Skeletal muscle cell (primary cell): ENCODE data around the gene POU4F2.
"Not testable (repeated sequence)": the region's sequence is repeated elsewhere in the genome, so short reads cannot be mapped to it uniquely, and the experiment has no call there.

ENCODE experiments used
- DNase-seq: peaks from one replicate; pipeline ENCODE4 v3.0.0-alpha.2; 2010; ENCODE audit warnings: low read depth
- H3K4me3 ChIP-seq: 2 replicates; pipeline ENCODE4 v1.5.1; 2011; ENCODE audit warnings: low read depth, mild to moderate bottlenecking, control low read depth, low read length, moderate library complexity

The POU4F2 gene

DNA sequence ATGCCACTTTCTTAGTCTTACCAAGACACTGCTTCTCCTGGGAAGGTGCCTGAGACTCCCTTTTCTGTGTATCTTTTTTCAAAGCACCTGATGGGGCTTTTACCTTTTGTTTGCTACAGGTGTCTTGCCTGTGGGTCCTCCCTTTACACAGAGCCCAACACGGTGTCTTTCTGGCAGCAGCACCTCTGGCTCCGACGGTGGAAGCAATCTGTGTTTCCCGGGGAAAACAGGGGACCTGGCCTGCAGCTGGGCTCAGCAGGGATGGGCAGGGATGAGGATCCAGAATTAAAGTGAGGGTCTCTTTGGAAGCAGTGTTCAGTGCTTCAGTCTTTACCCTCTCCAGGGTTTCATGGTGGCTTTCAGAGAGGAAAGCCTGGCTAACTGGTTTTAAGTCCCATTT is 11.3 kb downstream of the POU4F2 start:
- no peak for DNase-seq
- no peak overlapping the region for H3K4me3 ChIP-seq

- DNase-seq: no peak
- H3K4me3 ChIP-seq: peak overlapping the region; percentile 47
These were observed 16.2 kb downstream of the POU4F2 start for GRCh38 chr4:146654687-146655520.

DNA sequence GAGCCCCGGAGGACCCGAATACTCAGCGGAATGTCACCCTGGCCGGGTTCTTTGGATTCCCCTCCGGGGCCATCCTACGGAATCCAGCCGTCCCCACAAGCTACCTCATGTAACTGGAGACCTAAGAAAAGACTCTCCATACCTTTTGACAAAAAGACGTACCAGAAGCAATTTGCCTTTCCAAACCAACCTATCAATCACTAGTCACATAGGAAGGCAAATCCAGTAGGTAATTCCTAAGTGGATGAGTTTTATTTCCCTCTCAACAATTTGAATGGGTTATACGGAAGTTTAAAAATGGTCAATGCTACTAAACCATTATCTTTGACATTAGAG is 16.8 kb downstream of the POU4F2 start:
- DNase-seq: no peak
- H3K4me3 ChIP-seq: peak overlapping the region; percentile 47

DNA sequence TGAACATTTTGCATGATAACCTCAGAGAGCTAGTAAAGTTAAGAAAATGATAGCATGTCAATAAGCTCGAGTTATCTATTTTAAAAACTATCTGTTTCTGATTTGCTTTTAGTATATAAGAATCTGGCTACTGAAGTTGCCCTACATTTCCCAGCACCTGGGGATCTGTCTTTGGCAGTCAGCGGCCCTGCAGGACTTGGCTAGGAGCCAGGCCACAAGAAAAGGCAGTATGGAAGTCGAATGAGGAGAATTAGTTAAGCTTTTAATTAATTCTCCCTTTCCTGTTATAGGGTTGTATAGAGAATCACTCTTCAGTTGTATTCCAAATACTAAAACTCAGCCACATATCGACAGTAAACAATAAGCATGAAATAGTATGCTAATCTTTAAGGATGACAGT is 22.7 kb downstream of the POU4F2 start:
- no peak overlapping the region for H3K4me3 ChIP-seq
- no peak for DNase-seq

DNA sequence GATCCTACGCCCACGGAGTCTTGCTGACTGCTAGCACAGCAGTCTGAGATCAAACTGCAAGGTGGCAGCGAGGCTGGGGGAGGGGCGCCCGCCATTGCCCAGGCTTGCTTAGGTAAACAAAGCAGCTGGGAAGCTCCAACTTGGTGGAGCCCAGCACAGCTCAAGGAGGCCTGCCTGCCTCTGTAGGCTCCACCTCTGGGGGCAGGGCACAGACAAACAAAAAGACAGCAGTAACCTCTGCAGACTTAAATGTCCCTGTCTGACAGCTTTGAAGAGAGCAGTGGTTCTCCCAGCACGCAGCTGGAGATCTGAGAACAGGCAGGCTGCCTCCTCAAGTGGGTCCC is 25.2 kb downstream of the POU4F2 start:
- not testable (repeated sequence) for DNase-seq, H3K4me3 ChIP-seq

- no peak overlapping the region for H3K4me3 ChIP-seq
- no peak for DNase-seq
These were observed 36.3 kb downstream of the POU4F2 start for GRCh38 chr4:146674829-146675570.
